ENCODE results near the gene FCSK. TPM values are rescaled to one million over a fixed set of nuclear protein-coding genes. Genes with fewer than 3 reads are reported as not detected.
A peak's percentile ranks its signal among the peaks of the same experiment; 100 is the strongest.

Gene FCSK
- total and polyA plus RNA-seq, 2 of the 13 experiments (the other 11 are each of a cell fraction or from before 2014, with no cell fraction given) = 9.1 to 19.2 TPM

DNA sequence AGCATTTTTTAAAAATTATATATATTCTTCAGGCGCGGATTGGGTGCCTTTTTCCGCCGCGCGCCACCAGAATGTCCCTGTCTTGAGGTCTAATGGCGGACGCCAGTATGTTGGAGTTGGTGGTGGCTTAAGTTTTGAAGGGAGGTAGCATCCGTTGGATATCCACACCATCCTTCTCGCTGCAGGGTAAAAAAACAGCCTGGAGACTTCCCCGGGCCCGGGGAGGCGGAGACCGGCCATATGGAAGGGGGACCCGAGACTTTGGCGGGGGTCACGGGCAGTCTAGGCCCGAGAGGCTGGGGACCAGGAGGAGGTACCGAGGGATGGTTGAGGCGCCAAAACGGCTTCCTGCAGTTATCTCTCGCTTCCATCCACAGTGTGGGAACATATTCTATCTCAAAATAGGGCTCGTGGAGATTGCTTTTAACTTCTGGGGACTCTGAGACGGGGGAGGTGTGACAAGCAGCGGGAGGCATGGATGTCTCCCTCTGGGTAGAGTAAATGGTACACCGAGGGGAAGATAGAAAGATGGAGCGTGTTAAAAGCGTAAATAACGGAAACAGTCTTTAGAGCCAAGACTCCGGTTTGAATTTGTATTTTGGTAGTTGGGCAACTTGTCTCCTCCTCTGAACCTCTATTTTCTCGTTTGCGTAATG, 69.5 kb downstream of the FCSK start, which contains the start of gene SF3B3 (continued):
- TF ChIP-seq, protein P1, sequence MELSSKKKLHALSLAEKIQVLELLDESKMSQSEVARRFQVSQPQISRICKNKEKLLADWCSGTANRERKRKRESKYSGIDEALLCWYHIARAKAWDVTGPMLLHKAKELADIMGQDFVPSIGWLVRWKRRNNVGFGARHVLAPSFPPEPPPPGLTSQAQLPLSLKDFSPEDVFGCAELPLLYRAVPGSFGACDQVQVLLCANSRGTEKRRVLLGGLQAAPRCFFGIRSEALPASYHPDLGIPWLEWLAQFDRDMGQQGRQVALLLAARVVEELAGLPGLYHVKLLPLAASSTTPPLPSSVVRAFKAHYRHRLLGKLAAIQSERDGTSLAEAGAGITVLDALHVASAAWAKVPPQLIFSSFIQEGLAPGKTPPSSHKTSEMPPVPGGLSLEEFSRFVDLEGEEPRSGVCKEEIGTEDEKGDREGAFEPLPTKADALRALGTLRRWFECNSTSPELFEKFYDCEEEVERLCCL (CRISPR knock-in tag; IDR thresholded peaks at IDR 0.05; ENCODE audit: borderline replicate concordance) = no peak
- TF ChIP-seq, protein P2, sequence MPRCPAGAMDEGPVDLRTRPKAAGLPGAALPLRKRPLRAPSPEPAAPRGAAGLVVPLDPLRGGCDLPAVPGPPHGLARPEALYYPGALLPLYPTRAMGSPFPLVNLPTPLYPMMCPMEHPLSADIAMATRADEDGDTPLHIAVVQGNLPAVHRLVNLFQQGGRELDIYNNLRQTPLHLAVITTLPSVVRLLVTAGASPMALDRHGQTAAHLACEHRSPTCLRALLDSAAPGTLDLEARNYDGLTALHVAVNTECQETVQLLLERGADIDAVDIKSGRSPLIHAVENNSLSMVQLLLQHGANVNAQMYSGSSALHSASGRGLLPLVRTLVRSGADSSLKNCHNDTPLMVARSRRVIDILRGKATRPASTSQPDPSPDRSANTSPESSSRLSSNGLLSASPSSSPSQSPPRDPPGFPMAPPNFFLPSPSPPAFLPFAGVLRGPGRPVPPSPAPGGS (CRISPR knock-in tag; IDR thresholded peaks at IDR 0.05) = no peak; the same call in 1 of the 2 replicates
- TF ChIP-seq ARHGAP35 (CRISPR knock-in tag; IDR thresholded peaks at IDR 0.05; ENCODE audit: borderline replicate concordance) (peak; percentile 68; the same call in 1 of the 2 replicates), ISL2 (CRISPR knock-in tag; IDR thresholded peaks at IDR 0.05) (no peak; the same call in 1 of the 2 replicates), SOX5 (CRISPR knock-in tag; IDR thresholded peaks at IDR 0.05; ENCODE audit: borderline replicate concordance) (no peak; the same call in 1 of the 2 replicates), ZNF703 (CRISPR knock-in tag; IDR thresholded peaks at IDR 0.05; ENCODE audit: borderline replicate concordance) (peak; percentile 34; the same call in 1 of the 2 replicates), ZNF160 (CRISPR knock-in tag; IDR thresholded peaks at IDR 0.05) (peak; percentile 26; the same call in 1 of the 2 replicates), MAFK (conservative IDR thresholded peaks at IDR 0.05 in 1 of 2, IDR thresholded peaks at IDR 0.05 in 1 of 2; ENCODE audit: low read length in 2 of 2) (no peak), ETV5 (CRISPR knock-in tag; IDR thresholded peaks at IDR 0.05; ENCODE audit: borderline replicate concordance) (no peak; the same call in 1 of the 2 replicates), NFE2L2 (IDR thresholded peaks at IDR 0.05; ENCODE audit: low read length) (no peak), RFX1 (IDR thresholded peaks at IDR 0.05) (no peak), SIN3A (IDR thresholded peaks at IDR 0.05; ENCODE audit: borderline replicate concordance, low read depth, low read length) (no peak), BHLHE40 (IDR thresholded peaks at IDR 0.05; ENCODE audit: low read length) (peak; percentile 7; the same call in 1 of the 2 replicates), ZNF235 (CRISPR knock-in tag; IDR thresholded peaks at IDR 0.05; ENCODE audit: borderline replicate concordance) (no peak), SMAD3 (CRISPR knock-in tag; IDR thresholded peaks at IDR 0.05) (no peak), IKZF1 (IDR thresholded peaks at IDR 0.05) (no peak), KDM1A (CRISPR knock-in tag; IDR thresholded peaks at IDR 0.05) (no peak)
- TF ChIP-seq, protein P3, sequence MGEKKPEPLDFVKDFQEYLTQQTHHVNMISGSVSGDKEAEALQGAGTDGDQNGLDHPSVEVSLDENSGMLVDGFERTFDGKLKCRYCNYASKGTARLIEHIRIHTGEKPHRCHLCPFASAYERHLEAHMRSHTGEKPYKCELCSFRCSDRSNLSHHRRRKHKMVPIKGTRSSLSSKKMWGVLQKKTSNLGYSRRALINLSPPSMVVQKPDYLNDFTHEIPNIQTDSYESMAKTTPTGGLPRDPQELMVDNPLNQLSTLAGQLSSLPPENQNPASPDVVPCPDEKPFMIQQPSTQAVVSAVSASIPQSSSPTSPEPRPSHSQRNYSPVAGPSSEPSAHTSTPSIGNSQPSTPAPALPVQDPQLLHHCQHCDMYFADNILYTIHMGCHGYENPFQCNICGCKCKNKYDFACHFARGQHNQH (CRISPR knock-in tag; IDR thresholded peaks at IDR 0.05) = peak; percentile 89
- TF ChIP-seq, protein P4, sequence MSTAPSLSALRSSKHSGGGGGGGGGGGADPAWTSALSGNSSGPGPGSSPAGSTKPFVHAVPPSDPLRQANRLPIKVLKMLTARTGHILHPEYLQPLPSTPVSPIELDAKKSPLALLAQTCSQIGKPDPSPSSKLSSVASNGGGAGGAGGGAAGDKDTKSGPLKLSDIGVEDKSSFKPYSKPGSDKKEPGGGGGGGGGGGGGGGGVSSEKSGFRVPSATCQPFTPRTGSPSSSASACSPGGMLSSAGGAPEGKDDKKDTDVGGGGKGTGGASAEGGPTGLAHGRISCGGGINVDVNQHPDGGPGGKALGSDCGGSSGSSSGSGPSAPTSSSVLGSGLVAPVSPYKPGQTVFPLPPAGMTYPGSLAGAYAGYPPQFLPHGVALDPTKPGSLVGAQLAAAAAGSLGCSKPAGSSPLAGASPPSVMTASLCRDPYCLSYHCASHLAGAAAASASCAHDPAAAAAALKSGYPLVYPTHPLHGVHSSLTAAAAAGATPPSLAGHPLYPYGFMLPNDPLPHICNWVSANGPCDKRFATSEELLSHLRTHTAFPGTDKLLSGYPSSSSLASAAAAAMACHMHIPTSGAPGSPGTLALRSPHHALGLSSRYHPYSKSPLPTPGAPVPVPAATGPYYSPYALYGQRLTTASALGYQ (CRISPR knock-in tag; IDR thresholded peaks at IDR 0.05) = peak; percentile 78
- TF ChIP-seq, protein P5, sequence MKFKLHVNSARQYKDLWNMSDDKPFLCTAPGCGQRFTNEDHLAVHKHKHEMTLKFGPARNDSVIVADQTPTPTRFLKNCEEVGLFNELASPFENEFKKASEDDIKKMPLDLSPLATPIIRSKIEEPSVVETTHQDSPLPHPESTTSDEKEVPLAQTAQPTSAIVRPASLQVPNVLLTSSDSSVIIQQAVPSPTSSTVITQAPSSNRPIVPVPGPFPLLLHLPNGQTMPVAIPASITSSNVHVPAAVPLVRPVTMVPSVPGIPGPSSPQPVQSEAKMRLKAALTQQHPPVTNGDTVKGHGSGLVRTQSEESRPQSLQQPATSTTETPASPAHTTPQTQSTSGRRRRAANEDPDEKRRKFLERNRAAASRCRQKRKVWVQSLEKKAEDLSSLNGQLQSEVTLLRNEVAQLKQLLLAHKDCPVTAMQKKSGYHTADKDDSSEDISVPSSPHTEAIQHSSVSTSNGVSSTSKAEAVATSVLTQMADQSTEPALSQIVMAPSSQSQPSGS (CRISPR knock-in tag; IDR thresholded peaks at IDR 0.05) = no peak
- TF ChIP-seq, protein P6, sequence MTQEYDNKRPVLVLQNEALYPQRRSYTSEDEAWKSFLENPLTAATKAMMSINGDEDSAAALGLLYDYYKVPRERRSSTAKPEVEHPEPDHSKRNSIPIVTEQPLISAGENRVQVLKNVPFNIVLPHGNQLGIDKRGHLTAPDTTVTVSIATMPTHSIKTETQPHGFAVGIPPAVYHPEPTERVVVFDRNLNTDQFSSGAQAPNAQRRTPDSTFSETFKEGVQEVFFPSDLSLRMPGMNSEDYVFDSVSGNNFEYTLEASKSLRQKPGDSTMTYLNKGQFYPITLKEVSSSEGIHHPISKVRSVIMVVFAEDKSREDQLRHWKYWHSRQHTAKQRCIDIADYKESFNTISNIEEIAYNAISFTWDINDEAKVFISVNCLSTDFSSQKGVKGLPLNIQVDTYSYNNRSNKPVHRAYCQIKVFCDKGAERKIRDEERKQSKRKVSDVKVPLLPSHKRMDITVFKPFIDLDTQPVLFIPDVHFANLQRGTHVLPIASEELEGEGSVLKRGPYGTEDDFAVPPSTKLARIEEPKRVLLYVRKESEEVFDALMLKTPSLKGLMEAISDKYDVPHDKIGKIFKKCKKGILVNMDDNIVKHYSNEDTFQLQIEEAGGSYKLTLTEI (CRISPR knock-in tag; conservative IDR thresholded peaks at IDR 0.05) = no peak

All from HepG2 (cell line).